GM12801 (cell line): ENCODE results near the gene CLIP2.

ENCODE experiments used
- TF ChIP-seq, protein P1 (sequence below): IDR thresholded peaks from one replicate; pipeline ENCODE4 v1.5.1; 2011; ENCODE audit warnings: control low read depth; ENCODE audit not compliant: insufficient read length; ENCODE audit errors: extremely low read depth

Gene CLIP2

DNA sequence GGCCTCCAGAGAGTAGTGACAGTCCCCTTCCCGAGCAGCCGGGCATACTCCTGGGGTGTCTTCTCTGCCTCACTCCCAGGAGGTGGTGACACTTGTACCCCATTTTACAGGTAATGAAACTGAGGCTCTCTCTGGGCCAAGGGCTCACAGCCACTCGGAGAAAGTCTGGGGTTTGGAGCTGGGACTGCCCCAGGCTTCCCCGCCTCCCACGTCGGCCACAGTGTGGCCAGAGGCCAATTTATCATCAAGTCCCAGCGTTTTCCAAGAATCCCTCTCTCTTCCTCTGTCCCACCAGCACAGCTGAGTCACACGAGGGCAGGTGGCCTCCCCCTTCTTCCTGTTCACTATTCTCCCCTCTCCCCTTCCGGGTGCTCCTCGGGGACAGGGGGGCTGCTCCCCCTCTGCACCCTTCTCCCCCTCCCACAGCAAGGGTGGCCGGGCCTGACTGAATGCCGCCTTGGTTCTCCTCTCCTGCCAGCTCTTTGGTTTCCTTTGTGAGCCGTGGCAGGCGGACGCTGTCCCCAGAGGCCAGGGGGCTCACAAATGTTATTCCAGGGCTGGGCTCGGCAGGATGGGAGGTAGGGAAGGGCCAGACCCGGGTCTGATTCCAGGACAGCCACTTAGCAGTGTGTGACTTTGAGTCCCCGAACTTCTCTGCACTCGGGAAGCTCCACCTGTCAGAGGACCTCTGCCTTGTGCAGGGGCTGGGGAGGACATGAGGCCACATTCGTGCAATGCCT is 17.7 kb downstream of the CLIP2 start:
- TF ChIP-seq, protein P1, sequence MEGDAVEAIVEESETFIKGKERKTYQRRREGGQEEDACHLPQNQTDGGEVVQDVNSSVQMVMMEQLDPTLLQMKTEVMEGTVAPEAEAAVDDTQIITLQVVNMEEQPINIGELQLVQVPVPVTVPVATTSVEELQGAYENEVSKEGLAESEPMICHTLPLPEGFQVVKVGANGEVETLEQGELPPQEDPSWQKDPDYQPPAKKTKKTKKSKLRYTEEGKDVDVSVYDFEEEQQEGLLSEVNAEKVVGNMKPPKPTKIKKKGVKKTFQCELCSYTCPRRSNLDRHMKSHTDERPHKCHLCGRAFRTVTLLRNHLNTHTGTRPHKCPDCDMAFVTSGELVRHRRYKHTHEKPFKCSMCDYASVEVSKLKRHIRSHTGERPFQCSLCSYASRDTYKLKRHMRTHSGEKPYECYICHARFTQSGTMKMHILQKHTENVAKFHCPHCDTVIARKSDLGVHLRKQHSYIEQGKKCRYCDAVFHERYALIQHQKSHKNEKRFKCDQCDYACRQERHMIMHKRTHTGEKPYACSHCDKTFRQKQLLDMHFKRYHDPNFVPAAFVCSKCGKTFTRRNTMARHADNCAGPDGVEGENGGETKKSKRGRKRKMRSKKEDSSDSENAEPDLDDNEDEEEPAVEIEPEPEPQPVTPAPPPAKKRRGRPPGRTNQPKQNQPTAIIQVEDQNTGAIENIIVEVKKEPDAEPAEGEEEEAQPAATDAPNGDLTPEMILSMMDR: no peak

DNA sequence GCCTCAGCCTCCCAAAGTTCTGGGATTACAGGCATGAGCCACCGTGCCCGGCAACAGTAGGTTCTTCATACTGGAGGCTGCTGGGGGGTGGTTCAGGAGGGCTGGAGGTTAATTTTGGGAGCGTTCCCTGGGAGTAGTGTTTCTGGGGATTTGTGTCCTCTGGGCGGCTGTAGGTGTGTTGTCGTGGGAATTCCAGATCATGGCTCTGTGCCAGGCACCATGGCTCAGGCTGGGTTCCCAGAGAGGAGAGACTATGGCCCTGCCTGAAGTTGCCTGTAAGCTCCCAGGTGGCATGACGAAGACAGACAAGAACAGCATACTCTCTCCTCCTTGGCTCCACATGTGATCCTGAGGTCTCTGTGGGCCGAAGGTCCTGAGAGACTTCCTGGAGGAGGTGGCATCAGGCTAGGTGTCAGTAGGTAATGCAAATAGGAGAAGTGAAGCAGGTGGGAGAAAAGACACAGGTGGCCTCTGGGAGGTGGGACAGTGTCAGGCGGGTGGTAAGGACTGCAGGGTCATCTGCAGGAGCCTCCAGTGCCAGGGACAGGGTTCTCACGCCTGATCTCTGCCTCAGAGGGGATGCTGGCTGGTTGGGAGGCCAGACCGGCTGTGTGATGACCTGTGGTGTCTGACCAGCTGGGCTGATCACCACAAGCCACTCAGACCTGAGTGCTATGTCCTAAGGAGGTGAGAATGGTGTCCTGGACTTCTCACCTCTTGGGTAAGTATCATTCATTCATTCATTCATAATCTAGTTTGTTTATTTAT is 18.7 kb downstream of the CLIP2 start:
- TF ChIP-seq, protein P1: no peak

DNA sequence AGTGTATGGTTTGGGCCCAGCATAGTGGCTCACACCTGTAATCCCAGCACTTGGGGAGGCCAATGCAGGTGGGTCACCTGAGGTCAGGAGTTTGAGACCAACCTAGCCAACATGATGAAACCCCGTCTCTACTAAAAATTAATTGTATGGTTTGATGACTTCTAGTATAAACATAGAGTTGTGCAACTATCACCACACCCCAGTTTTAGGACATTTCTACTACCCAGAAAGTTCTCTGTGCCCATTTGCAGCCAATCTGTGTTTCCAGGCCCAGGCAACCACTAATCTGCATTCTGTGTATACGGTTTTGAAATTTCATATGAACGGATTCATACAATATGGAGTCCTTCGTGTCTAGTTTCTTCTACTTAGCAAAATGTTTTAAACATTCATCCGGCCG is 20.0 kb downstream of the CLIP2 start:
- TF ChIP-seq, protein P1: no peak

DNA sequence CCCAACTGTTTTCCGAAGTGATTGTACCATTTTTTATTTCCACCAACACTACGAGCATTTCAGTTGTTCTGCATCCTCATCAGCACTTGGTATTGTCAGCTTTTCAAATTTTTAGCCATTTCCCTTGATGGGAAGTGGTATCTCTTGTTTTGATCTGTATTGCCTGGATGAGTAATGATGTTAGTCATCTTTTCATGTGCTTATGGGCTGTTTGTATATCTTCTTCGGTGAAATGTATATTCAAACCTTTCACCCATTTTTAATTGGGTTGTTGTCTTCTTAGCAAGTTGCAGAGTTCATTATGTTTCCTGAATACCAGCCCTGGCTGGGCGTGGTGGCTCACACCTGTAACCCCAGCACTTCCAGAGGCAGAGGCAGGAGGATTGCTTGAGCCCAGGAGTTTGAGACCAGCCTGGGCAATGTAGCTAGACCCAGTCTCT is 22.1 kb downstream of the CLIP2 start:
- TF ChIP-seq, protein P1: no peak

DNA sequence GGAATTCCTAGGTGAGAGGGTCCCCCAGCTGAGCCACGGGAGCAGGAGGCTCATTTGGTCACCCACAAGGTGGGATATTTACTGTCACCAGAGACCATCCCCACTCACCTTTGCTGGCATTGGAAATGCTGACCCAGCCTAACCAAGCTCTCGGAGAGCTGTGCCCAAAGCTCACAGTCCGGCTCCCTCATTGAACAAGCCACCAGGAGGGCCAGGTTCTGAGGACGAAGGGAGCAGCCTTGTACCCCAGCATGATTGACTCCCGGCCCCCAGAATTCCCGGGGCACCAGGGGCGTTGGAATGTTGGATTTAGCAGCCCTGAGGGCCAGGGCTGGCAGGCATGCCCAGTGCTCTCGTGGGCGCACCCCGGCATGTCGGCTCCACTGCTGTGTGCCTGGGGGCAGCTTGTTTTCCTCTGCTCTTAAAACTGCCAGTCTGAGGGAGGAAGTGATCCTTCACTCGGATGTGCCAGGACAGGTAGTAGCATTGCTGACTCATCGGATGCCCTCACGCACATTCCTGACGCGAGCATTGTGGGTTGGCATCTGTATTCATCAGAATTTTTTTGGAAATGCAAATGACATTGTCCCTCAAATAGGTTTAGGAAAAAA is 23.3 kb downstream of the CLIP2 start:
- TF ChIP-seq, protein P1: no peak

DNA sequence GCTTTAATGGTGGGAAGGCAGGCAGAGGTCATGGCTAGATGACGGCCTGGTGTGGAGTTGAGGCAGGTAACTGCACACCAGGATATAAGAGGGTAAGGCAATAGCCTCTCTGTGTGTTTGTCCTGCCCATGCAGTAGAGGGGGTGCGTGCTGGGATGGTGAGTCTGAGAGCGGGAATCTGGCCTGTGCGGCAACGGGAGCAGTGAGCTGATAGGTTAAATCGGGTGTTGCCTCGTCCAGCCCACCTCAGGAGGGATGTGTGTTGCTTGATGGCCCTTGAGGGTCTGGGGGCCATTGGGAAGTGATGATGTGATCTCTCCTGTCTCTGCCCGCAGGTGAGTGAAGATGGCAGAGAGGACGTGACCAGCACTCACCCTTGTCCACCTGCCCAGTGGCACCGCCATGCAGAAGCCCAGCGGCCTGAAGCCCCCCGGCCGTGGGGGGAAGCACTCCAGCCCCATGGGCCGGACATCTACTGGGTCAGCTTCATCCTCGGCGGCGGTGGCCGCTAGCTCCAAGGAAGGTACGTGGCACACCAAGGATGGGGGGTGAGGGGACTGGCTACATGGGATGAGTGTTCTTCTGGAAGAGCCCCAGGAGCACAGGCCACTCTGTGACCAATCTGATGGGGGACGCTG is 28.1 kb downstream of the CLIP2 start:
- TF ChIP-seq, protein P1: no peak

DNA sequence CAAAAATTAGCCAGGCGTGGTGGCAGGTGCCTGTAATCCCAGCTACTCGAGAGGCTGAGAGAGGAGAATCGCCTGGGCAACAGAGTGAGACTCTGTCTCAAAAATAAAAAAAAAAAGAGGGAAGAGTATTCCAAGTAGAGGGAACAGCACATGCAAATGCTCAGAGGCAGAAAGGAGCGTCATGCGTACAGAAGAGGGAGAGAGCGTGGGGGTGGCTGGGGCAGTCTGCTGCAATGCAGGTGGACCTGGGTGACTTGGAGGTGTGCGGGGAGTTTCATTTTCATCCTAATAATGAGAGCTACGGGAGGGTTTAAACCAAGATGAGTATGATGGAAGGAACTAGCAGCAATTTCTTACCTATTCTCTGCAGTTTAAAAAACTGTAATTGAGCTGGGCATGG is 28.8 kb downstream of the CLIP2 start:
- TF ChIP-seq, protein P1: no peak
